HFF-Myc (cell line): Measurements from ENCODE around the gene HDAC5.
"Not testable (repeated sequence)": the region's sequence is repeated elsewhere in the genome, so short reads cannot be mapped to it uniquely, and the experiment has no call there.

Experiments
- DNase-seq: peaks from one replicate; pipeline ENCODE4 v3.0.0-alpha.2; 2011; ENCODE audit warnings: low read depth; ENCODE audit errors: extremely low read depth
- H3K4me3 ChIP-seq: replicated peaks from 2 replicates; pipeline ENCODE4 v1.5.1; 2011; ENCODE audit warnings: low read depth, mild to moderate bottlenecking, control low read depth, low read length
- CTCF ChIP-seq: IDR thresholded peaks from 2 replicates; pipeline ENCODE4 v1.5.1; 2012; ENCODE audit warnings: mild to moderate bottlenecking, low read depth, low read length, control low read depth; ENCODE audit errors: missing control alignments

Gene HDAC5

GRCh38 chr17:44063704-44064639 is 59.5 kb downstream of the HDAC5 start:
- H3K4me3 ChIP-seq: peak overlapping the region; percentile 93
- no peak for DNase-seq
- no peak for TF ChIP-seq CTCF

- no peak overlapping the region for H3K4me3 ChIP-seq
- no peak for DNase-seq
- TF ChIP-seq CTCF: no peak
Measured at GRCh38 chr17:44062871-44063270, 60.6 kb downstream of the HDAC5 start.

GRCh38 chr17:44061446-44061845 is 62.0 kb downstream of the HDAC5 start:
- TF ChIP-seq CTCF: no peak
- no peak for DNase-seq
- H3K4me3 ChIP-seq: no peak overlapping the region

GRCh38 chr17:44059101-44059892 is 64.1 kb downstream of the HDAC5 start:
- no peak overlapping the region for H3K4me3 ChIP-seq
- TF ChIP-seq CTCF: no peak
- no peak for DNase-seq

- no peak for TF ChIP-seq CTCF
- no peak for DNase-seq
- no peak overlapping the region for H3K4me3 ChIP-seq
Measured at GRCh38 chr17:44053125-44053872, 70.1 kb downstream of the HDAC5 start.

- no peak for DNase-seq
- no peak overlapping the region for H3K4me3 ChIP-seq
- TF ChIP-seq CTCF: no peak
Measured at GRCh38 chr17:44049294-44050060, 74.0 kb downstream of the HDAC5 start.

- not testable (repeated sequence) for H3K4me3 ChIP-seq, DNase-seq
Measured at GRCh38 chr17:44046893-44047292, 76.5 kb downstream of the HDAC5 start.
